ENCODE data around the gene GREB1. TPM values are rescaled to one million over a fixed set of nuclear protein-coding genes. Genes with fewer than 3 reads are reported as not detected.

The GREB1 gene
- total and polyA plus RNA-seq, 2 of the 13 experiments (the other 11 are each of a cell fraction or from before 2014, with no cell fraction given) = 31.3 to 61.2 TPM

- TF ChIP-seq, protein P1, sequence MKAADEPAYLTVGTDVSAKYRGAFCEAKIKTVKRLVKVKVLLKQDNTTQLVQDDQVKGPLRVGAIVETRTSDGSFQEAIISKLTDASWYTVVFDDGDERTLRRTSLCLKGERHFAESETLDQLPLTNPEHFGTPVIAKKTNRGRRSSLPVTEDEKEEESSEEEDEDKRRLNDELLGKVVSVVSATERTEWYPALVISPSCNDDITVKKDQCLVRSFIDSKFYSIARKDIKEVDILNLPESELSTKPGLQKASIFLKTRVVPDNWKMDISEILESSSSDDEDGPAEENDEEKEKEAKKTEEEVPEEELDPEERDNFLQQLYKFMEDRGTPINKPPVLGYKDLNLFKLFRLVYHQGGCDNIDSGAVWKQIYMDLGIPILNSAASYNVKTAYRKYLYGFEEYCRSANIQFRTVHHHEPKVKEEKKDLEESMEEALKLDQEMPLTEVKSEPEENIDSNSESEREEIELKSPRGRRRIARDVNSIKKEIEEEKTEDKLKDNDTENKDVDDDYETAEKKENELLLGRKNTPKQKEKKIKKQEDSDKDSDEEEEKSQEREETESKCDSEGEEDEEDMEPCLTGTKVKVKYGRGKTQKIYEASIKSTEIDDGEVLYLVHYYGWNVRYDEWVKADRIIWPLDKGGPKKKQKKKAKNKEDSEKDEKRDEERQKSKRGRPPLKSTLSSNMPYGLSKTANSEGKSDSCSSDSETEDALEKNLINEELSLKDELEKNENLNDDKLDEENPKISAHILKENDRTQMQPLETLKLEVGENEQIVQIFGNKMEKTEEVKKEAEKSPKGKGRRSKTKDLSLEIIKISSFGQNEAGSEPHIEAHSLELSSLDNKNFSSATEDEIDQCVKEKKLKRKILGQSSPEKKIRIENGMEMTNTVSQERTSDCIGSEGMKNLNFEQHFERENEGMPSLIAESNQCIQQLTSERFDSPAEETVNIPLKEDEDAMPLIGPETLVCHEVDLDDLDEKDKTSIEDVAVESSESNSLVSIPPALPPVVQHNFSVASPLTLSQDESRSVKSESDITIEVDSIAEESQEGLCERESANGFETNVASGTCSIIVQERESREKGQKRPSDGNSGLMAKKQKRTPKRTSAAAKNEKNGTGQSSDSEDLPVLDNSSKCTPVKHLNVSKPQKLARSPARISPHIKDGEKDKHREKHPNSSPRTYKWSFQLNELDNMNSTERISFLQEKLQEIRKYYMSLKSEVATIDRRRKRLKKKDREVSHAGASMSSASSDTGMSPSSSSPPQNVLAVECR (CRISPR knock-in tag; IDR thresholded peaks at IDR 0.05; ENCODE audit: borderline replicate concordance) = peak; percentile 99
- TF ChIP-seq ZNF501 (CRISPR knock-in tag; IDR thresholded peaks at IDR 0.05) (peak; percentile 95), SMAD1 (CRISPR knock-in tag; IDR thresholded peaks at IDR 0.05; ENCODE audit: borderline replicate concordance, low read depth) (peak; percentile 88; the same call in 1 of the 2 replicates), ZSCAN9 (CRISPR knock-in tag; IDR thresholded peaks at IDR 0.05; ENCODE audit: borderline replicate concordance) (peak; percentile 99), SP4 (CRISPR knock-in tag; IDR thresholded peaks at IDR 0.05) (peak; percentile 92), NPAS2 (CRISPR knock-in tag; IDR thresholded peaks at IDR 0.05; ENCODE audit: borderline replicate concordance) (peak; percentile 51; the same call in 1 of the 2 replicates), HOXA9 (CRISPR knock-in tag; IDR thresholded peaks at IDR 0.05; ENCODE audit: borderline replicate concordance) (peak; percentile 99), ZNF329 (CRISPR knock-in tag; IDR thresholded peaks at IDR 0.05; ENCODE audit: low read depth) (peak; percentile 97), ZNF776 (CRISPR knock-in tag; IDR thresholded peaks at IDR 0.05) (peak; percentile 100), ZFP36 (IDR thresholded peaks at IDR 0.05; ENCODE audit: borderline replicate concordance, low read depth, low read length, partially characterized antibody) (no peak), HNF4A (CRISPR knock-in tag; IDR thresholded peaks at IDR 0.05) (no peak; the same call in 1 of the 2 replicates), ZNF644 (CRISPR knock-in tag; IDR thresholded peaks at IDR 0.05; ENCODE audit: low read depth) (peak; percentile 96), ISL2 (CRISPR knock-in tag; IDR thresholded peaks at IDR 0.05) (peak; percentile 90), TOE1 (CRISPR knock-in tag; IDR thresholded peaks at IDR 0.05) (peak; percentile 97; the same call in 1 of the 2 replicates)
- TF ChIP-seq, protein P2, sequence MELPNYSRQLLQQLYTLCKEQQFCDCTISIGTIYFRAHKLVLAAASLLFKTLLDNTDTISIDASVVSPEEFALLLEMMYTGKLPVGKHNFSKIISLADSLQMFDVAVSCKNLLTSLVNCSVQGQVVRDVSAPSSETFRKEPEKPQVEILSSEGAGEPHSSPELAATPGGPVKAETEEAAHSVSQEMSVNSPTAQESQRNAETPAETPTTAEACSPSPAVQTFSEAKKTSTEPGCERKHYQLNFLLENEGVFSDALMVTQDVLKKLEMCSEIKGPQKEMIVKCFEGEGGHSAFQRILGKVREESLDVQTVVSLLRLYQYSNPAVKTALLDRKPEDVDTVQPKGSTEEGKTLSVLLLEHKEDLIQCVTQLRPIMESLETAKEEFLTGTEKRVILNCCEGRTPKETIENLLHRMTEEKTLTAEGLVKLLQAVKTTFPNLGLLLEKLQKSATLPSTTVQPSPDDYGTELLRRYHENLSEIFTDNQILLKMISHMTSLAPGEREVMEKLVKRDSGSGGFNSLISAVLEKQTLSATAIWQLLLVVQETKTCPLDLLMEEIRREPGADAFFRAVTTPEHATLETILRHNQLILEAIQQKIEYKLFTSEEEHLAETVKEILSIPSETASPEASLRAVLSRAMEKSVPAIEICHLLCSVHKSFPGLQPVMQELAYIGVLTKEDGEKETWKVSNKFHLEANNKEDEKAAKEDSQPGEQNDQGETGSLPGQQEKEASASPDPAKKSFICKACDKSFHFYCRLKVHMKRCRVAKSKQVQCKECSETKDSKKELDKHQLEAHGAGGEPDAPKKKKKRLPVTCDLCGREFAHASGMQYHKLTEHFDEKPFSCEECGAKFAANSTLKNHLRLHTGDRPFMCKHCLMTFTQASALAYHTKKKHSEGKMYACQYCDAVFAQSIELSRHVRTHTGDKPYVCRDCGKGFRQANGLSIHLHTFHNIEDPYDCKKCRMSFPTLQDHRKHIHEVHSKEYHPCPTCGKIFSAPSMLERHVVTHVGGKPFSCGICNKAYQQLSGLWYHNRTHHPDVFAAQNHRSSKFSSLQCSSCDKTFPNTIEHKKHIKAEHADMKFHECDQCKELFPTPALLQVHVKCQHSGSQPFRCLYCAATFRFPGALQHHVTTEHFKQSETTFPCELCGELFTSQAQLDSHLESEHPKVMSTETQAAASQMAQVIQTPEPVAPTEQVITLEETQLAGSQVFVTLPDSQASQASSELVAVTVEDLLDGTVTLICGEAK (IDR thresholded peaks at IDR 0.05) = no peak
- TF ChIP-seq, protein P2 (CRISPR knock-in tag; IDR thresholded peaks at IDR 0.05) = peak; percentile 93
These were observed 135.8 kb downstream of the GREB1 start, which contains the start of gene NTSR2 (continued) for GRCh38 chr2:11669454-11670291.

Data from HepG2 (cell line).